ENCODE results near the gene EFR3B.

EFR3B gene

DNA sequence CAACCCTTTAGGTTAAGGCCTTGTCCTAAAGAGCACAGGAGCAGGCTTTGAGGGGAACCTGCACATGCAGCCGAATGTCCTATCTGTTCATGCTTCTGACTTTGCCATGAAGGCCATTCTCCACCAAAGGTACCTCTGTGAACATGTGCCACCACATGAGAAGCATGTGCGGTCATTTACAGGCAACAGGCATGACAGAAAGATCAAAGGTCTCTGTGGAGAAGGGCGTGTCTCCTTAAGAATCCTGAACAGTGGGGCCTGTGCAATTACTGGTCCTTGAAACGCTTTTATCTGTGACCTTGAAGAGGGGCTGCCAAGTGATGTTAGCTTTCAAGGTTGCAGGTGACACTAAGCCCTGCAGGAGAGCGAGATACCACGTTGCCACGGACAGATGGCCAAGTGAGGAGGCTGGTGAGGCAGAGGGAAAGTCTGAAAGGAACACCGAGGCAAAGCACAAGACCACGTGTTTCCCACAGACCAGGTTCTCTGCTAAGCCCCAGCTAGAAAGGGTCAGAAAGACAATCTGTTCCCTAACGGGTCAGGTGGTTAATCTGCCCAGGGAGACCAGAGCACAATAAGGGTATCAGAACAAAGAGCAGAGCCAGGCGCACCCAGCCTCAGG, 146.0 kb downstream of the EFR3B start:
- DNase-seq (ENCODE audit: low spot score): no peak

DNA sequence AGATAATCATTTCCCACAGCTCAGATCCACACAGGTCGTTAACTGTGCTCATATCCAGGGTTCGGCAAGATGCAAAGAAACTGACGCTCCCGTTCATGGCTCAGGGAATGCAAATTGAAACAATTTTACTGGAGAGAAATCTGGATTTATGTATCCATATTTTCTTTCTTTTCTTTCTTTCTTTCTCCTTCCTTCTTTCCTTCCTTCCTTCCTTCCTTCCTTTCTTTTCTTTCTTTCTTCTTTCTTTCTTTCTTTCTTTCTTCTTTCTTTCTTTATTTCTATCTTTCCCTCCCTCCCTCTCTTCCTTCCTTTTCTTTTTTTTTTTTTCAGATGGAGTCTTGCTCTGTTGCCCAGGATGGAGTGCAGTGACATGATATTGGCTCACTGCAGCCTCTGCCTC, 146.5 kb downstream of the EFR3B start:
- no peak for DNase-seq (ENCODE audit: low spot score)

DNA sequence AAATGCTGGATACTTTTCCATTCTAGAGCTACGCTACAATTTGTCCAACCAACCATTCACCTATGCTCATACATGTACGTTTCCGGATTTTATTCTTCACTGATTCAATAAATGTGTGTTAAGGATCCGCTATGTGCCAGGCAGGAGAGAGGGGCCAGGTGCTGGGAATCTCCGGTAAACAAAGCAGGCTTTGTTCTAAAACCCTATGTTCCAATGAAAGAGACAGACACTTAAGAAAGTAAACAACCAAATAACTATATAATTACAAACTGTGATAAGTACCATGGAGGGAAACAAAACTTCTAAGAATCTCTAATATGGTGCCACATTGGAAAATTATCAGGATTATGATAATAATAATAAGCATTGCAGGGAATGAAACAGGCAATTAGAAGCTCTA, 148.7 kb downstream of the EFR3B start:
- no peak for DNase-seq (ENCODE audit: low spot score)

DNA sequence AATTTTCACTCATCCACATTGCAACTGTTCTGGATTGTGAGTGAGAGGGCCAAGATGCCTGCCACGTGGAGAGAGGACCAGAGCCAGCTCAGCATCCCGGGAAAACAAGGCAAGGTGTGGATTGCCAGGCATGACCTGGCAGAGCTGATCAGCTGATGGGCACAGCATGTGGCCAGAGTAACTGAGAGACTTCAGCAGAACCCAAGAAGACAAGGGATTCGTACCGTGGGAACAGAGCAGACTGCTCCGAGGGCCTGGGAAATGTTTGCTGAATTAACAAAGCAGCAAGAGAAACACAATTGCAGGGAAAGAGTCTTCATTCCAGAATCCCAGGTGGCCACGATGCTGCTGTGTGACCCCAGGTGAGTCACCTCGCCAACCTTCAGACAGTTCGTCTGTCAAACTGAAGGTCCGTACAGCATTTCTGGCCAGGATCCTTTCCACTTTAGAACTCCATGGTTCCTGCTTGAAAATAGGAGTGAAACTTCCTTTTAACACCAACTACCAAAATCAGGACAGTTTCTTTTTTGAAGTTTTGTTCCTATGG, 152.8 kb downstream of the EFR3B start:
- DNase-seq (ENCODE audit: low spot score): no peak

DNA sequence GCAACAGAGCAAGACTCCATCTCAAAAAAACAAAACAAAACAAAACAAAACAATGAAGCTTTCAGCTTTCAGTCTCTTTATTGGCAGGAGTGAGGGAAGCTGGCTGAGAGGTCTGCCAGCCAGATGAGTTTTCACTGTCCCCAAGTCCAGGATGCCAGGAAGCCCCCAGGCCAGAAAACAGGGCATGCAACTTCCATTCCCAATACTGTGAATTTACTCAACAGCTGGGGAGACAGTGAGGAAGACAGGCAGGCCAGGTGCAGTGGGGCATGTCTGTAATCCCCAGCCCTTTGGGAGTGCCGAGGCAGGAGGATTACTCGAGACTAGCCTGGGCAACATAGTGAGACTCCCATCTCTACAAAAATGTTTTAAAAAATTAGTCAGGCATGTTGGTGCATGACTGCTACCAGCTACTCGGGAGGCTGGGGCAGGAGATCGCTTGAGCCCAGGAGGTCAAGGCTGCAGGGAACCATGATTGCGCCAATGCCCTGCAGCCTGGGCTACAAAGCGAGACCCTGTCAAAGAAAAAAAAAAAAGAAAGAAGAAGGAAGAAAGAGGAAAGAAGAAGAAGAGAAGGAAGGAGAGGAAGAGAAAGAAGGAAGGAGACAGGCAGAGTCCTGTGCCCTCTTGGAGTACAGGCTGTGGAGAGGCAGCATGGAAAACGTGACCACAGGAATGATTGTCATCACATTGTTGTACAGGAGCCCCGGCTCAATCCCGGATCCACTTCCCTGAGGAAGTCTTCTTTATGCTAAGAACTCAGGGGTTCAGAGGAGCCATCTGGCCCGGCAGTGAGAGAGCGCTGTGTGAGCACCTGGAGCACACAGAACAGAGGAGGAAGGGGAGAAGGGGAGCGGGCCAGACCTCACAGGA, 155.7 kb downstream of the EFR3B start:
- DNase-seq (ENCODE audit: low spot score): peak; percentile 55

DNA sequence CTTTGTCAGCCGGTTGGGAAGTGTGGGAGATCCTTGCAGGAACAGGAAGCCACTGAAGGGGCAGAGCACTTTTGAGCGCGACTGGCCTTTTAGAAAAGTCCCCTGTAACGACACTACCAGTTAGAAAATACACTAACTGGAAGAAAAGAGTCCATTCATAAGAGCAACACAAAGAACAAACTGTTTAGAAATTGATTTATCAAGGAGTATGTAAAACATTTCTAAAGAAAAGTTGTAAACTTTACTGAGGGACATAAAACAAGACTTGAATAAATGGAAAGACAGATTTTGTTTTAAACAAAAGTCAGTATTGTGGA, 156.3 kb downstream of the EFR3B start:
- peak; percentile 37 for DNase-seq (ENCODE audit: low spot score)

DNA sequence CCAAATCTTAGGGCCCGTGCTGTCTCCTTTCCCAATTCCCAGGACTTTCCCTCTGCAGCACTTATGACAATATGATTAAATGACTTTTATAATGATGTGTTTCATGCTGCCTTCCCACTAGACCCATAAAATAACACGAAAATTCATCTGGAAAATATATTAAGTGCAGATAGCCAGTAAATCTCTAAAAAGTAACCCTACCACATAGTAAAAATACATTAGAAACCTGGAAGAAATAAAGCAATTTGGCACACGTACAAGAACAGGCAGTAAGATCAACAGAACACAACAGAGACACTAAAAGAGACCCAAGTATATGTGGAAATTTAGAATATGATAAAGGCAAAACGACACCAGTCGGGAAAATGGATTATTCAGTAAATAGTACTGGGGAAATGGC, 156.7 kb downstream of the EFR3B start:
- no peak for DNase-seq (ENCODE audit: low spot score)

DNA sequence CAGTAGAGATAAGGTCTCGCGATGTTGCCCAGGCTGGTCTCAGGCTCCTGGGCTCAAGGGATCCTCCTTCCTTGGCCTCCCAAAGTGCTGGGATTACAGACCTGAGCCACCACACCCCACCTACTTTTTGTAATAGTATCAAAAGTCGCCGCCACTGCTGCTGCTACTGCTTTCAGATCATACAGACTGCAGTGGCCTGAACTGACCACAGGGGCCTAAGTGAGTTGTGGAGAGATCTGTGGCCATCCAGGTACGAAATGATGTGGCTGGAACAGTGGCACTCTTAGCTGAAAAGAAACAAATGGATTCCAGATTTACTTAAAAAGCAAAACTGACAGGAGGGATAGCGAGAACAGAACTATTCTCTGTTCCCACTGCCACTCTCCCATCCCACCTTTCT, 159.4 kb downstream of the EFR3B start:
- no peak for DNase-seq (ENCODE audit: low spot score)

DNA sequence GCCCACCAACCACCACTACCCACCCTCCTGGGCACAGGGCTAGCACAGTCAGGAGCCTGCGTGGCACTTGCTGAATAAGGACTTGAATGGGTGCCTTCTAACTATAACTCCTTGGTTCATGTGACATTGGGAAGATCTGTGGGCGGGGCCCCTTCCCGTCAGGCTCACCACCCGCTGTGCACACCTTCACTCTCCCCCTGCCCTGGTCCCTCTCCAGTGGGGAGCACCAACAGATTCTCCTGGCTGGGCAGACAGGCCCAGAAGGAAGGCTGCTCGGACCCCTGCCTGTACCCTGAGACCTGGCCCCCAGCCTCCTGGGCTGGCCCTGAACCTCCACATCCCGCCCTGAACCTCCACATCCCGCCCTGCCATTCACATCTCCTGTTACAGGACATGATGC, 159.9 kb downstream of the EFR3B start:
- DNase-seq (ENCODE audit: low spot score): no peak

DNA sequence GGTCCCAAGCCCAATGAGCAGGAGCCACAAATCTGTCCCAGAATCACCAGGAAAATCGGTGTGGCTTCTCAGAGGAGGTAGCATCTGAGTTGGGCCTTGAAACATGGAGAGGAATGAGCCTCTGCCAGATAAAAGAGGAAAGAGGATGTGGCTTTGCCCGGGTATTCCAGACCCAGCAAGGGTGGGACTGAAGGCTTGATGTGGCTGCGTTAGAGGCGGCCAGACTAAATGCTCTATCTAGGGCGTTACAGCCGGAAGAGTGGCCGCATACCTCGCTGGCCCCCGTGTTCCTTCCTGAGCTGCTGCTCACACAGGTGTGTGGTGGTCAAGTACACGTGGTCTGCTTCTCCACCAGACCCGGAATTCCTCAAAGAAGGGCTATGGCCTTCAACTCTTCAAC, 160.4 kb downstream of the EFR3B start:
- DNase-seq (ENCODE audit: low spot score): no peak

DNA sequence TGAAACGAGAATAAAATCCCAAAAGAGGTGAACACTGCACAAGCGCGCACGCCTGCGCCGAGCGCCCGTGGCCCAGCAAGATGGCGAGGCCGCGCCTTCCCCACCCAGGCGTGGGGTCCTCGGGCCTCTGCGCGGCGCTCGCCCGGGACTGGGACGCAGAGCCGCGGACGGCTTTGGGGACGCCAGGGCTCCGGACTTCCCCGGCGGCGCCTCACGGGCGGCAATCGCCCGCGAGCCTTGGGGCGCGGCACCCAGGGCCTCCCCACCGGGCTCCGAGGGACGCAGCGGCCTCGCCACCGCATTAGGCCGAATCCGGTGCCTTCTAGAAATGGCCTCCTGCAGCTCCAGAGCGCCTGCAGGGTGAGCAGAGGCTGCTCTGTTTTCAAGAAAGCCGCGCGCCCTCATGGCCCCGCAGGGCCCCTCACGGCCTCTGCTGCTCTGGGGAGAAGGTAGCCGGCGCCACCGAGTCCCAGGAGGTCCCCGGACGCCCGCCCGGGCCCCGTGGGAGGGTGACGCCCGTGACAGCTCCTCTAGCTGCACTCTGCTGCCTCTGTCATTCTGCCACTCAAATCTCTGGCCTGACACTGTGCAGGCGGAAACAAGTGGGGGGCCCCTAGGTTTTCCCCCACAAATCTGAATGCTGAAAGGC, 162.4 kb downstream of the EFR3B start:
- DNase-seq (ENCODE audit: low spot score): no peak

DNA sequence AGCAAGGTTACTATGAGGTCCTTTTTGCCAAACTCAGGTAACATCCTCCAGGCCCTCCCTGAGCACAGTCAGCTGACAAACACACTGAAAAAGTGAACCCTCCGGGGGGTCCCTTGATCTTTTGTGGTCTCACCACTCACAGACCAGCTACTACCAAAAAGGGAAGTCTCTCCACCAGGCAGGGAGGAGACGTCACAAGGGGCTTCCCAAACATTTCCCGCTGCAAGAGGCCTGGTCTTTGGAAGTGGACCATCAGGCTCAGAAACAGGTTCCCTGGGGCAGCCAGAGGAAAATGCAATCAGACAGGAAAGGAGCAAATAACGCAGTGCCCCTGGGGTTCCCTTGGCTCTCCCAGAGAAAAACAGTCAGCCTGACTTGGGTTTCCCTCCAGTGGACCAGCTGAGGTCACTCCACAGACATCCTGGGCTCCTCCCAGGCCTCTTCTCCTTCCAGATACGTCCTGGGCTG, 165.2 kb downstream of the EFR3B start:
- DNase-seq (ENCODE audit: low spot score): no peak
